Fibroblast of lung (primary cell): ENCODE results near the gene ARL4C. TPM values are rescaled to one million over a fixed set of nuclear protein-coding genes. Genes with fewer than 3 reads are reported as not detected.
A peak's percentile ranks its signal among the peaks of the same experiment; 100 is the strongest.

Source experiments
- DNase-seq, 2 donors: peaks; one replicate each; pipeline versions ENCODE4 v3.0.0 to v3.0.0-alpha.2; 2010; ENCODE audit warnings: low read depth in 2 of 2
- H2AFZ ChIP-seq: 2 replicates; pipeline ENCODE4 v1.5.1; 2012; ENCODE audit warnings: low read length, control low read depth, inconsistent platforms
- H3K27ac ChIP-seq: 2 replicates; pipeline ENCODE4 v1.5.1; 2011; ENCODE audit warnings: low read length, control low read depth; ENCODE audit not compliant: insufficient read depth
- H3K27me3 ChIP-seq: 2 replicates; pipeline ENCODE4 v1.5.1; 2011; ENCODE audit warnings: mild to moderate bottlenecking, low read length; ENCODE audit not compliant: control insufficient read depth, insufficient read depth
- H3K36me3 ChIP-seq: 2 replicates; pipeline ENCODE4 v1.5.1; 2011; ENCODE audit warnings: low read length; ENCODE audit not compliant: control insufficient read depth, insufficient read depth
- H3K4me1 ChIP-seq: 2 replicates; pipeline ENCODE4 v1.5.1; 2011; ENCODE audit warnings: low read length; ENCODE audit not compliant: control insufficient read depth, insufficient read depth; ENCODE audit errors: extremely low read depth
- H3K4me2 ChIP-seq: 2 replicates; pipeline ENCODE4 v1.5.1; 2011; ENCODE audit warnings: low read length, control low read depth; ENCODE audit not compliant: insufficient read depth; ENCODE audit errors: extremely low read depth
- H3K4me3 ChIP-seq, 4 experiments: fragments of 200-600 bp in 1 of 4; sonication (generic) in 1 of 4; replicated peaks in 1 of 4; 2 replicates each; pipeline ENCODE4 v1.5.1; 2011 to 2016; ENCODE audit warnings: low read length in 4 of 4, low read depth in 3 of 4, mild to moderate bottlenecking in 3 of 4, control low read depth in 2 of 4, inconsistent platforms in 1 of 4, mixed read lengths in 1 of 4; ENCODE audit not compliant: insufficient read depth in 1 of 4; ENCODE audit errors: control extremely low read depth in 1 of 4
- H3K79me2 ChIP-seq: 2 replicates; pipeline ENCODE4 v1.5.1; 2012; ENCODE audit warnings: mild to moderate bottlenecking, low read length, inconsistent platforms; ENCODE audit not compliant: control insufficient read depth, insufficient read depth
- H3K9ac ChIP-seq: 2 replicates; pipeline ENCODE4 v1.5.1; 2011; ENCODE audit warnings: mild to moderate bottlenecking, low read length, control low read depth; ENCODE audit not compliant: insufficient read depth
- H3K9me3 ChIP-seq: 2 replicates; pipeline ENCODE4 v1.5.1; 2012; ENCODE audit warnings: low read depth, low read length; ENCODE audit not compliant: control insufficient read depth, insufficient read depth
- H4K20me1 ChIP-seq: 2 replicates; pipeline ENCODE4 v1.5.1; 2011; ENCODE audit warnings: low read length; ENCODE audit not compliant: control insufficient read depth, insufficient read depth; ENCODE audit errors: extremely low read depth
- EZH2 ChIP-seq: IDR thresholded peaks from 2 replicates; pipeline ENCODE4 v1.5.1; 2012; ENCODE audit warnings: low read length, control low read depth, mild to moderate bottlenecking; ENCODE audit errors: missing control alignments
- polyA plus RNA-seq, 2 donors: library from polyadenylated mRNA; depleted of rRNA in 1 of 2; stranded (reverse) in 1 of 2; unstranded in 1 of 2; fragments of >200 nt; gene quantifications; 2 replicates each; pipeline ENCODE4 v1.2.1, GENCODE V29; 2011 to 2012; ENCODE audit warnings: missing spikeins in 1 of 2
- total RNA-seq: library from RNA; depleted of rRNA; stranded (reverse); fragments of >200 nt; gene quantifications from 2 replicates; pipeline ENCODE4 v1.2.1, GENCODE V29; 2014
- TF ChIP-seq, protein P1 (sequence below), 2 donors: IDR thresholded peaks in 1 of 2; conservative IDR thresholded peaks in 1 of 2; 1 replicate in 1 of 2; 2 replicates in 1 of 2; pipeline ENCODE4 v1.5.1; 2011 to 2012; ENCODE audit warnings: low read length in 2 of 2, control low read depth in 1 of 2, inconsistent platforms in 1 of 2, low read depth in 1 of 2, mild to moderate bottlenecking in 1 of 2

The ARL4C gene
- total and polyA plus RNA-seq, 2 donors (not counting 1 experiment from before 2014, with no cell fraction given): 23.2 to 80.9 TPM

DNA sequence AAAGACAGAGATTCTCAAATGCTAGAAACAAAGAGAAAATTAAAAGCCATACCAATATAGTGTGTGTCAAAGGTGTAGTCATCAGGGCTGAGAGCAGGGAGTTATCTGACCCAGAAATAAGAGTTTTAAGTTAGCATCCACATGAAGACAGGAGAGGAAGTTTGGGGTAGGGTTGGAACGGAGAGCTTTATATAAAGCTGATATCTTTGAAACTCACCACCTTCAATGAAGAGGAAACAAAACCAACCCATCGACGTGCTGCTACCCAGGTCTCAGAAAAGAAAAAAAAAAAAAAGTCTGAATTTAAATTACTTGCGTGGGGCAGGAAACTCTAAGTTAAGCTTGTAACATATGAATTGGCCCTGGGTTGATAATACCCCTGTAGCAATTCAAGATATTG is 42.4 kb downstream of the ARL4C start:
- DNase-seq: no peak
- H4K20me1 ChIP-seq: no peaks in the 10 kb centered on the region
- no peak overlapping the region for H2AFZ ChIP-seq
- TF ChIP-seq EZH2: no peak
- TF ChIP-seq, protein P1, sequence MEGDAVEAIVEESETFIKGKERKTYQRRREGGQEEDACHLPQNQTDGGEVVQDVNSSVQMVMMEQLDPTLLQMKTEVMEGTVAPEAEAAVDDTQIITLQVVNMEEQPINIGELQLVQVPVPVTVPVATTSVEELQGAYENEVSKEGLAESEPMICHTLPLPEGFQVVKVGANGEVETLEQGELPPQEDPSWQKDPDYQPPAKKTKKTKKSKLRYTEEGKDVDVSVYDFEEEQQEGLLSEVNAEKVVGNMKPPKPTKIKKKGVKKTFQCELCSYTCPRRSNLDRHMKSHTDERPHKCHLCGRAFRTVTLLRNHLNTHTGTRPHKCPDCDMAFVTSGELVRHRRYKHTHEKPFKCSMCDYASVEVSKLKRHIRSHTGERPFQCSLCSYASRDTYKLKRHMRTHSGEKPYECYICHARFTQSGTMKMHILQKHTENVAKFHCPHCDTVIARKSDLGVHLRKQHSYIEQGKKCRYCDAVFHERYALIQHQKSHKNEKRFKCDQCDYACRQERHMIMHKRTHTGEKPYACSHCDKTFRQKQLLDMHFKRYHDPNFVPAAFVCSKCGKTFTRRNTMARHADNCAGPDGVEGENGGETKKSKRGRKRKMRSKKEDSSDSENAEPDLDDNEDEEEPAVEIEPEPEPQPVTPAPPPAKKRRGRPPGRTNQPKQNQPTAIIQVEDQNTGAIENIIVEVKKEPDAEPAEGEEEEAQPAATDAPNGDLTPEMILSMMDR (conservative IDR thresholded peaks at IDR 0.05 in 1 of 2, IDR thresholded peaks at IDR 0.05 in 1 of 2; ENCODE audit: low read depth in 1 of 2, low read length in 2 of 2): no peak
- H3K79me2 ChIP-seq: no peaks in the 10 kb centered on the region
- no peaks in the 10 kb centered on the region for H3K27me3 ChIP-seq
- H3K27ac ChIP-seq: no peak overlapping the region
- H3K4me3 ChIP-seq: no peak overlapping the region
- peaks cover 17% of the 10 kb centered on the region for H3K4me1 ChIP-seq
- H3K9ac ChIP-seq: no peak overlapping the region
- H3K4me2 ChIP-seq: no peak overlapping the region
- no peaks in the 10 kb centered on the region for H3K36me3 ChIP-seq
- no peaks in the 10 kb centered on the region for H3K9me3 ChIP-seq

DNA sequence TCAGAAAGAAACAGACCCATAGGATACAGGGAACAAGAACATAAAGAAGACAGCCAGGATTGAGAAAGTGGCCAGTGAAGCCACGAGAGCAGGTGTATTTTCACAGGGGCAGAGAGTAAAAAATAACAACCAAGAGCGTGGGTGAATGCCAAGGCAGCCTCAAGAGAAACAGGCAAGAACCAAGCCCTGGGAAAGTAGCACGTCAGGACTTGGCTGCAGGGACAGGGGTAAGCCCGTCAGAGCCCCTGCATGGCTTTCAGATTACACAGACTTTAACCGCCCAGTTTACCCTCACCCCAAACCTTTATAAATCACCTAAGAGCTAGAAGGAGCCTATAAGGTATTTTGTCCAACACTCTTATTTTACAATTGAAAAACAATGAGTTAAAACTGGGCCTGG is 43.7 kb downstream of the ARL4C start:
- peak in 1 of 2 donors; percentile 40 for DNase-seq
- Histone ChIP-seq H3K27me3 (no peaks in the 10 kb centered on the region), H3K4me2 (no peak overlapping the region), H4K20me1 (no peaks in the 10 kb centered on the region), H3K4me3 (no peak overlapping the region), H3K36me3 (no peaks in the 10 kb centered on the region), H3K9ac (no peak overlapping the region), H3K4me1 (peaks cover 17% of the 10 kb centered on the region), H3K79me2 (no peaks in the 10 kb centered on the region), H3K27ac (peak overlapping the region; percentile 84), H2AFZ (no peak overlapping the region), H3K9me3 (no peaks in the 10 kb centered on the region)
- TF ChIP-seq, protein P1 (conservative IDR thresholded peaks at IDR 0.05 in 1 of 2, IDR thresholded peaks at IDR 0.05 in 1 of 2; ENCODE audit: low read depth in 1 of 2, low read length in 2 of 2): no peak
- TF ChIP-seq EZH2: no peak

DNA sequence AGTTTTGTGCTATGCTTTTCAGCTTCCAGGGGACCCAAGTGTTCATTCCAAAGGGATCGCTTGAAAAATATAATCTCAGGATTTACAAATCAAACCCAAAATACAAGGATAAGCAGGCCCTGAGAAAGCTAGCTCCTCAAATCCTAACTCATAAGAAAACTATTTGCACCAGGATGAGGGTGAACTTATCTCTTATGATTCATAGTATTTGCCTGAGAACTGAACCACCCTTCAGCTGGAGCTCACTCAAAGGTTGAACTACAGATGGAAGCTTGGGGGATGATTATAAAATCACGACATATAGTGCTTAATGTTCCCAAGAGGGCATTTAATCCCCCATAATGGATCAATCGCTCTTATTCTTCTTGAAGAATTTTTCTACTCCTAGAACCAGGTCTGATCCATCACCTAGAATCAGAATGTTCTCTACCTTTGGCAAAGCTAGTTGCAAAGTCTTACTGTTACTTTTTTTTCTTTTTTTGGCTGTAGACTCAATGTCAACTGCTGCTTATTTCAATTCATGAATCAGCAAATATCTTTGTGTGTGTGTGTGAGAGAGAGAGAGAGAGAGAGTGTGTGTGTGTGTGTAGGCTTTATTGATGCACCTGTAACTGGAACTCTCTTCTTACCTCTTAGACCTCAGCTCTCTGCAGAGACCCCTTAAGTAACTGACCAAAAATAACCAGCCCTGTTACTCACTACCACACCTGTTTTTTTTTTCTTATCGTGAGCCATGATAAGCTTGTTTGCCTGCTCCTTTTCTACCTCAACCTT is 44.8 kb downstream of the ARL4C start:
- H4K20me1 ChIP-seq: no peaks in the 10 kb centered on the region
- H3K9ac ChIP-seq: peak overlapping the region; percentile 20
- peak overlapping the region; percentile 84 for H3K27ac ChIP-seq
- H3K36me3 ChIP-seq: no peaks in the 10 kb centered on the region
- TF ChIP-seq, protein P1 (conservative IDR thresholded peaks at IDR 0.05 in 1 of 2, IDR thresholded peaks at IDR 0.05 in 1 of 2; ENCODE audit: low read depth in 1 of 2, low read length in 2 of 2): no peak
- TF ChIP-seq EZH2: no peak
- DNase-seq: peak; percentile 93 to 98
- no peaks in the 10 kb centered on the region for H3K9me3 ChIP-seq
- no peaks in the 10 kb centered on the region for H3K79me2 ChIP-seq
- no peak overlapping the region for H3K4me3 ChIP-seq
- peaks cover 20% of the 10 kb centered on the region for H3K4me1 ChIP-seq
- H3K27me3 ChIP-seq: no peaks in the 10 kb centered on the region
- peak overlapping the region; percentile 49 for H3K4me2 ChIP-seq
- no peak overlapping the region for H2AFZ ChIP-seq
